Posterior cingulate gyrus (tissue), 11 donors: ENCODE results near the gene TPM2.

ENCODE experiments used
- DNase-seq, 10 donors: peaks; one replicate each; pipeline versions ENCODE4 v3.0.0 to v3.0.0-alpha.2; 2020 to 2021; ENCODE audit warnings: mixed read lengths in 3 of 10
- intact Hi-C: fragments of 100-400 bp; cut with DNase I; formaldehyde crosslinking; loops from one replicate; pipeline ENCODE4 v1.15.1; 2023

The TPM2 gene

GRCh38 chr9:35700031-35700430, 10.3 kb upstream of the TPM2 start:
- DNase-seq: no peak
- intact Hi-C loops: no loop called here

- intact Hi-C loops: loop anchor here (5.0 kb wide), 1 partner anchor 41 kb away; the partner anchor contains the start of genes CCDC107 and RMRP
These were observed 8.5 kb upstream of the TPM2 start for GRCh38 chr9:35698231-35698630.

GRCh38 chr9:35697486-35697885, 7.8 kb upstream of the TPM2 start:
- intact Hi-C loops: loop anchor here (5.0 kb wide), 1 partner anchor 40 kb away; the partner anchor contains the start of genes CCDC107 and RMRP
- DNase-seq: peak in 1 of 10 donors; percentile 52

More at GRCh38 chr9:35698231-35698630, 8.5 kb upstream of the TPM2 start:
- peak in 1 of 10 donors; percentile 50 for DNase-seq

- intact Hi-C loops: loop anchor here (5.0 kb wide), 1 partner anchor 39 kb away; the partner anchor contains the start of genes CCDC107 and RMRP
- peak in 4 of 10 donors; percentile 35 to 90 (median 46) for DNase-seq
These were observed 6.9 kb upstream of the TPM2 start for GRCh38 chr9:35696520-35697215.

GRCh38 chr9:35695943-35696401, 6.2 kb upstream of the TPM2 start:
- intact Hi-C loops: loop anchor here (5.0 kb wide), 1 partner anchor 39 kb away; the partner anchor contains the start of genes CCDC107 and RMRP
- no peak for DNase-seq

GRCh38 chr9:35691757-35692301, 2.1 kb upstream of the TPM2 start:
- intact Hi-C loops: loop anchor here (5.0 kb wide), 1 partner anchor 35 kb away; no protein-coding TSS in a partner anchor
- DNase-seq: no peak

GRCh38 chr9:35691334-35691650, 1.6 kb upstream of the TPM2 start:
- intact Hi-C loops: loop anchor here (5.0 kb wide), 1 partner anchor 36 kb away; no protein-coding TSS in a partner anchor
- DNase-seq: no peak

- peak in 8 of 10 donors; percentile 30 to 89 (median 42) for DNase-seq
- intact Hi-C loops: loop anchor here (5.0 kb wide), 1 partner anchor 37 kb away; no protein-coding TSS in a partner anchor
These were observed 1.0 kb upstream of the TPM2 start for GRCh38 chr9:35690614-35691333.

- intact Hi-C loops: loop anchor here (5.0 kb wide), 1 partner anchor 37 kb away; no protein-coding TSS in a partner anchor
These were observed 529 bp upstream of the TPM2 start for GRCh38 chr9:35690294-35690613.

GRCh38 chr9:35688558-35689541, 875 bp downstream of the TPM2 start:
- peak in 1 of 10 donors; percentile 70 for DNase-seq
- intact Hi-C loops: no loop called here

More at GRCh38 chr9:35690294-35690613, 529 bp upstream of the TPM2 start:
- DNase-seq: no peak

GRCh38 chr9:35687972-35688557, 1.7 kb downstream of the TPM2 start:
- DNase-seq: peak in 1 of 10 donors; percentile 67
- intact Hi-C loops: no loop called here

GRCh38 chr9:35687306-35687705, 2.4 kb downstream of the TPM2 start:
- peak in 1 of 10 donors; percentile 33 for DNase-seq
- intact Hi-C loops: no loop called here

GRCh38 chr9:35686222-35687203, 3.2 kb downstream of the TPM2 start:
- peak in 2 of 10 donors; percentile 39 to 62 for DNase-seq
- intact Hi-C loops: no loop called here

- intact Hi-C loops: no loop called here
- DNase-seq: peak in 2 of 10 donors; percentile 60 to 61
These were observed 4.2 kb downstream of the TPM2 start for GRCh38 chr9:35685506-35685905.

GRCh38 chr9:35684921-35685320, 4.8 kb downstream of the TPM2 start:
- DNase-seq: peak in 2 of 10 donors; percentile 12 to 67
- intact Hi-C loops: no loop called here

- intact Hi-C loops: no loop called here
- DNase-seq: peak in 1 of 10 donors; percentile 7
These were observed 6.4 kb downstream of the TPM2 start for GRCh38 chr9:35683323-35683722.

GRCh38 chr9:35682520-35683315, 7.0 kb downstream of the TPM2 start:
- intact Hi-C loops: no loop called here
- peak in 2 of 10 donors; percentile 35 to 76 for DNase-seq
